ENCODE data around the gene TMEM238.
A peak's percentile ranks its signal among the peaks of the same experiment; 100 is the strongest.

TMEM238 gene

GRCh38 chr19:55400281-55401087, 16.4 kb upstream of the TMEM238 start:
- ATAC-seq: no peak

GRCh38 chr19:55398200-55398925, 14.3 kb upstream of the TMEM238 start:
- ATAC-seq: peak; percentile 60 to 79

GRCh38 chr19:55392820-55393761, 9.0 kb upstream of the TMEM238 start:
- no peak for ATAC-seq

GRCh38 chr19:55391702-55392615, 7.9 kb upstream of the TMEM238 start:
- ATAC-seq: no peak

GRCh38 chr19:55391191-55391670, 7.1 kb upstream of the TMEM238 start:
- ATAC-seq: no peak

- ATAC-seq: no peak
Observed at GRCh38 chr19:55390461-55390880, 6.4 kb upstream of the TMEM238 start.

GRCh38 chr19:55389386-55390317, 5.6 kb upstream of the TMEM238 start:
- ATAC-seq: no peak

- no peak for ATAC-seq
Observed at GRCh38 chr19:55387736-55388497, 3.8 kb upstream of the TMEM238 start.

GRCh38 chr19:55386493-55386971, 2.4 kb upstream of the TMEM238 start:
- ATAC-seq: no peak

GRCh38 chr19:55385724-55386492, 1.8 kb upstream of the TMEM238 start, which contains the start of gene RPL28:
TSS of gene RPL28 (plus strand) at chr19:55385932. CDS start at chr19:55386358, 426 bp downstream.
- ATAC-seq: peak; percentile 78 to 79

GRCh38 chr19:55384920-55385723, 1.0 kb upstream of the TMEM238 start:
- peak; percentile 79 for ATAC-seq

- ATAC-seq: peak; percentile 2 to 8
Observed at GRCh38 chr19:55383279-55384130, 587 bp downstream of the TMEM238 start.

- no peak for ATAC-seq
Observed at GRCh38 chr19:55382522-55383054, 1.5 kb downstream of the TMEM238 start.

- ATAC-seq: no peak
Observed at GRCh38 chr19:55382013-55382412, 2.1 kb downstream of the TMEM238 start.

GRCh38 chr19:55379174-55379573, 4.9 kb downstream of the TMEM238 start:
- no peak for ATAC-seq

Measured in activated CD4-positive, CD25-positive, alpha-beta regulatory T cell treated with anti-CD3 and anti-CD28 coated beads, Interleukin-2, amount 50 U/mL, for 24 hours (primary cell).